Adrenal gland (tissue), 12 donors: Measurements from ENCODE around the gene DMRT3. TPM values are rescaled to one million over a fixed set of nuclear protein-coding genes. Genes with fewer than 3 reads are reported as not detected.

ENCODE experiments used
- DNase-seq, 7 donors: peaks; one replicate each; pipeline ENCODE4 v3.0.0-alpha.2; 2019 to 2020
- H3K27ac ChIP-seq, 5 donors: fragments of 200-600 bp; sonication (generic) in 4 of 5; 1 replicate in 3 of 5; 2 replicates in 2 of 5; pipeline versions ENCODE4 v1.5.1 to v1.8.0; 2016 to 2020; ENCODE audit warnings: mild to moderate bottlenecking in 1 of 5
- H3K27me3 ChIP-seq: fragments of 200-600 bp; 2 replicates; pipeline ENCODE4 v1.8.0; 2021
- H3K36me3 ChIP-seq, 2 donors: fragments of 200-600 bp; replicated peaks in 1 of 2; 1 replicate in 1 of 2; 2 replicates in 1 of 2; pipeline versions ENCODE4 v1.5.1 to v1.8.0; 2018 to 2022
- H3K4me1 ChIP-seq, 2 donors: fragments of 200-600 bp; replicated peaks in 1 of 2; 1 replicate in 1 of 2; 2 replicates in 1 of 2; pipeline versions ENCODE4 v1.5.1 to v1.8.0; 2018 to 2021
- H3K4me3 ChIP-seq, 4 donors: fragments of 200-600 bp; sonication (generic) in 3 of 4; one replicate each; pipeline ENCODE4 v1.5.1; 2016 to 2018
- H3K9me3 ChIP-seq, 3 donors: fragments of 200-600 bp; sonication (generic) in 1 of 3; replicated peaks in 1 of 3; 1 replicate in 2 of 3; 2 replicates in 1 of 3; pipeline versions ENCODE4 v1.5.1 to v1.8.0; 2016 to 2021
- POLR2A ChIP-seq, 2 donors: fragments of 450-650 bp; IDR thresholded peaks; one replicate each; pipeline ENCODE4 v1.6.1; 2017; ENCODE audit warnings: antibody characterized with exemption in 2 of 2, mild to moderate bottlenecking in 2 of 2, moderate library complexity in 1 of 2
- WGBS, 4 donors: extraction: QIAGEN DNeasy Blood & Tissue Kit in 2 of 4; methylation state at CpG; one replicate each; pipeline versions ENCODE4 v1.1.5 to v1.1.7; 2013 to 2017; 5-methylcytosine and 5-hydroxymethylcytosine counted together
- intact Hi-C, 2 donors: fragments of 100-400 bp; cut with DNase I; formaldehyde crosslinking; loops; one replicate each; pipeline versions ENCODE4 v1.14.1 to v1.15.0; 2022 to 2023
- polyA plus RNA-seq, 3 donors: library from polyadenylated mRNA; stranded (reverse); fragments of 200-250 nt in 2 of 3; fragments of 350-450 nt in 1 of 3; fragmentation: Illumina TruSeq in 1 of 3; extraction: RNeasy Lipid Tissue Mini Kit (QIAGEN cat#74804) in 1 of 3; gene quantifications; one replicate each; pipeline ENCODE4 v1.2.3, GENCODE V29; 2013 to 2014
- total RNA-seq, 9 donors: library from RNA; depleted of rRNA in 4 of 9; stranded (reverse); fragments of >200 nt in 4 of 9; fragments of 120-200 nt in 1 of 9; fragmentation: NEBNext Ultra II Directional in 1 of 9; extraction: Animal tissue kit (Norgen Biotek cat#: 25700) in 1 of 9; gene quantifications; one replicate each; pipeline versions ENCODE4 v1.1.0 to v1.2.4, GENCODE V29; 2013 to 2023
- TF ChIP-seq, protein P1 (sequence below), 6 experiments: fragments of 450-650 bp in 4 of 6; fragments of 200-600 bp in 2 of 6; sonication (generic) in 1 of 6; IDR thresholded peaks; 1 replicate in 5 of 6; 2 replicates in 1 of 6; pipeline versions ENCODE4 v1.5.1 to v1.8.0; 2016 to 2021; ENCODE audit warnings: antibody characterized with exemption in 6 of 6, mild to moderate bottlenecking in 2 of 6, moderate library complexity in 1 of 6
- donor health status: healthy with polysubstance abuse.
- donor health status: Bipolar disorder and iron deficiency.
- donor health status: DM: yes; HTN: yes; CAD: no.
- donor health status: DM: no; HTN: no; CAD: no.
- donor health status: DM: no; HTN: no; CAD: no.
- donor health status: DM: yes; HTN: yes; CAD: no.

The DMRT3 gene
- total and polyA plus RNA-seq, 12 donors: 0.07 TPM; not detected in 11

DNA sequence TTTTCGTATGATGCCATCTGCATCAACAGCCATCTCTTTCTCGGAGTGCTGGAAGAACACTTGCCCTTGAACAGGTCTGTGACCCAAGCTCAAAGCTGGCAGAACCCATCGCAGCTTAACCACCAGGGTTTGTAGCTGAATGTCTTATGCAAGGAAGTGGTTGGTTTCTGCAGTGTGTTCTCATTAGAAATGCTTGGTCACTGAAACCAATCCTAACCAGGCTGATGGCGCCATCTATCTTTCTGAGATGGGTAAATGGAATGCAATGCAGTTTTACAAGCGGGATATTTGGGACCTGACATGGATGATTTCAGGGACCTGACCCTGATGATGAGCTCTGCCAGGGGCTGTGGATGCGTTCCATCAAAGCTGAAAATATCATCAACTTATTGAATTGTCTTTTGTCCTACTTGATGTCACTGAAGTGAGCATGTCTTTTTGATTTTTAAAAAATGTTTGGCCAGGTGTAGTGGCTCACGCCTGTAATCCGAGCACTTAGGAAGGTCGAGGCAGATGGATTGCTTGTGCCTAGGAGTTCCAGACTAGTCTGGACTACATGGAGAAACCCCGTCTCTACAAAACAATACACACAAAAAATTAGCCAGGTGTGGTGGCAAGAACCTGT lies 28.7 kb downstream of the DMRT3 start:
- WGBS, 4 donors: 45 to 49% (median 47%) methylated on average over 10 of the region's 10 CpGs
- Histone ChIP-seq H3K36me3 (no peaks in the 10 kb centered on the region), H3K4me1 (peaks cover 0 to 2% of the 10 kb centered on the region in 2 donors), H3K4me3 (no peak overlapping the region), H3K9me3 (no peaks in the 10 kb centered on the region), H3K27me3 (peaks cover 14% of the 10 kb centered on the region), H3K27ac (no peak overlapping the region)
- intact Hi-C loops: loop anchor here (5.0 to 10.0 kb wide), 2 partner anchors 113 to 390 kb away; no protein-coding TSS in a partner anchor
- no peak for TF ChIP-seq POLR2A (IDR thresholded peaks at IDR 0.05)
- TF ChIP-seq, protein P1, sequence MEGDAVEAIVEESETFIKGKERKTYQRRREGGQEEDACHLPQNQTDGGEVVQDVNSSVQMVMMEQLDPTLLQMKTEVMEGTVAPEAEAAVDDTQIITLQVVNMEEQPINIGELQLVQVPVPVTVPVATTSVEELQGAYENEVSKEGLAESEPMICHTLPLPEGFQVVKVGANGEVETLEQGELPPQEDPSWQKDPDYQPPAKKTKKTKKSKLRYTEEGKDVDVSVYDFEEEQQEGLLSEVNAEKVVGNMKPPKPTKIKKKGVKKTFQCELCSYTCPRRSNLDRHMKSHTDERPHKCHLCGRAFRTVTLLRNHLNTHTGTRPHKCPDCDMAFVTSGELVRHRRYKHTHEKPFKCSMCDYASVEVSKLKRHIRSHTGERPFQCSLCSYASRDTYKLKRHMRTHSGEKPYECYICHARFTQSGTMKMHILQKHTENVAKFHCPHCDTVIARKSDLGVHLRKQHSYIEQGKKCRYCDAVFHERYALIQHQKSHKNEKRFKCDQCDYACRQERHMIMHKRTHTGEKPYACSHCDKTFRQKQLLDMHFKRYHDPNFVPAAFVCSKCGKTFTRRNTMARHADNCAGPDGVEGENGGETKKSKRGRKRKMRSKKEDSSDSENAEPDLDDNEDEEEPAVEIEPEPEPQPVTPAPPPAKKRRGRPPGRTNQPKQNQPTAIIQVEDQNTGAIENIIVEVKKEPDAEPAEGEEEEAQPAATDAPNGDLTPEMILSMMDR (IDR thresholded peaks at IDR 0.05): peak; percentile 17 to 51 (median 44)
- peak in 6 of 7 donors; percentile 17 to 35 (median 24) for DNase-seq

- Histone ChIP-seq H3K4me3 (no peak overlapping the region), H3K27me3 (peaks cover 22% of the 10 kb centered on the region), H3K36me3 (no peaks in the 10 kb centered on the region), H3K27ac (no peak overlapping the region), H3K9me3 (no peaks in the 10 kb centered on the region), H3K4me1 (no peaks in the 10 kb centered on the region)
- TF ChIP-seq, protein P1 (IDR thresholded peaks at IDR 0.05): no peak
- TF ChIP-seq POLR2A (IDR thresholded peaks at IDR 0.05): no peak
- 81 to 87% (median 83%) methylated on average over 3 of the region's 3 CpGs for WGBS, 4 donors
- intact Hi-C loops: loop anchor here (5.0 to 10.0 kb wide), 2 partner anchors 115 to 393 kb away; no protein-coding TSS in a partner anchor
- no peak for DNase-seq
These were observed 30.9 kb downstream of the DMRT3 start for GRCh38 chr9:1007312-1007711.

DNA sequence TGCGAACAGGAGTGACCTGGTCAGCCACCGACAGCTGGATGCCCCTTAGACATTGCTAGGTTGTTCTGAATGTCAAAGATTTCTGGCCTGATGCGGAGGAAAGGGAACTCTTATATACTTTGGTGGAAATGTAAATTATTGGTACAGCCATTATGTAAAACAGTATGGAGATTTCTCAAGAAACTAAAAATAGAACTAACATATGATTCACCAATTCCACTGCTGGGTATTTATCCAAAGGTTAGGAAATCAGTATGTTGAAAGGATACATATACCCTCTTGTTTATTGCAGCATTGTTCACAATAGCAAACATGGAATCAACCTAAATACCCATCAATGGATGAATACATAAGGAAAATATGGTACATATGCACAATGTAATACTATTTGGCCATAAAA lies 31.8 kb downstream of the DMRT3 start:
- WGBS, 4 donors: 79 to 84% (median 81%) methylated on average over 3 of the region's 3 CpGs
- no peak for DNase-seq
- intact Hi-C loops: loop anchor here (2.0 to 10.0 kb wide), 3 partner anchors 115 to 393 kb away; no protein-coding TSS in a partner anchor
- Histone ChIP-seq H3K36me3 (no peaks in the 10 kb centered on the region), H3K4me3 (no peak overlapping the region), H3K4me1 (no peaks in the 10 kb centered on the region), H3K27ac (no peak overlapping the region), H3K9me3 (no peaks in the 10 kb centered on the region), H3K27me3 (peaks cover 22% of the 10 kb centered on the region)
- TF ChIP-seq, protein P1 (IDR thresholded peaks at IDR 0.05): no peak
- no peak for TF ChIP-seq POLR2A (IDR thresholded peaks at IDR 0.05)

- intact Hi-C loops: loop anchor here (2.0 to 10.0 kb wide), 3 partner anchors 116 to 394 kb away; no protein-coding TSS in a partner anchor
These were observed 32.7 kb downstream of the DMRT3 start for GRCh38 chr9:1009101-1009707.

More at GRCh38 chr9:1009101-1009707, 32.7 kb downstream of the DMRT3 start:
- peak; percentile 64 to 92 (median 83) for DNase-seq
- no peak for TF ChIP-seq POLR2A (IDR thresholded peaks at IDR 0.05)
- TF ChIP-seq, protein P1 (IDR thresholded peaks at IDR 0.05): peak; percentile 91 to 98 (median 94)
- 7 to 9% (median 8%) methylated on average over 14 of the region's 14 CpGs for WGBS, 4 donors
- H3K36me3 ChIP-seq: no peaks in the 10 kb centered on the region
- no peak overlapping the region for H3K4me3 ChIP-seq
- no peak overlapping the region for H3K27ac ChIP-seq
- peaks cover 22% of the 10 kb centered on the region for H3K27me3 ChIP-seq
- H3K4me1 ChIP-seq: no peaks in the 10 kb centered on the region
- H3K9me3 ChIP-seq: no peaks in the 10 kb centered on the region
